Panc1 (cell line): ENCODE results near the gene TANGO2. TPM values are rescaled to one million over a fixed set of nuclear protein-coding genes. Genes with fewer than 3 reads are reported as not detected.

Source experiments
- ATAC-seq: fragments of 200-7000 bp; cut with Tn5 transposase; 2 replicates; pipeline ENCODE4 v1.9.1; 2020; ENCODE audit warnings: mild to moderate bottlenecking, moderate library complexity
- BruUV-seq: library from RNA; stranded (reverse); fragments of 400-500 nt; replicated peaks from 2 replicates; lab custom pipeline; 2021; lab: Mats Ljungman, UMichigan
- CTCF ChIA-PET: fragments of 300-600 bp; sonication (Branson Sonifier 250); formaldehyde crosslinking; loops from one replicate; lab custom pipeline; 2022; ENCODE audit warnings: antibody characterized with exemption; lab: Charles Lee
- POLR2A ChIA-PET: fragments of 300-600 bp; sonication (Branson Sonifier 250); formaldehyde crosslinking; loops from one replicate; lab custom pipeline; 2022; ENCODE audit warnings: antibody characterized with exemption; lab: Charles Lee
- DNase-seq: peaks from one replicate; pipeline ENCODE4 v3.0.0-alpha.2; 2010; ENCODE audit warnings: low read depth, low spot score
- H3K27ac ChIP-seq: 2 replicates; pipeline ENCODE4 v1.5.1; 2011; ENCODE audit warnings: mild to moderate bottlenecking, low read length, inconsistent platforms
- H3K27me3 ChIP-seq: fragments of 200-500 bp; sonication (Bioruptor generic); 2 replicates; pipeline ENCODE4 v1.6.0; 2014; ENCODE audit warnings: low read length, inconsistent platforms; ENCODE audit not compliant: control insufficient read depth, insufficient read depth
- H3K36me3 ChIP-seq: fragments of 200-500 bp; sonication (Bioruptor generic); 2 replicates; pipeline ENCODE4 v1.5.1; 2014; ENCODE audit warnings: inconsistent platforms, mild to moderate bottlenecking, low read length, moderate library complexity; ENCODE audit not compliant: control insufficient read depth, insufficient read depth
- H3K4me1 ChIP-seq: 2 replicates; pipeline ENCODE4 v1.5.1; 2011; ENCODE audit warnings: inconsistent platforms, mild to moderate bottlenecking, low read length, moderate library complexity; ENCODE audit not compliant: control insufficient read depth, insufficient read depth
- H3K4me3 ChIP-seq, 2 experiments: 2 replicates each; pipeline ENCODE4 v1.5.1; 2011 to 2012; ENCODE audit warnings: low read depth in 2 of 2, low read length in 2 of 2, mild to moderate bottlenecking in 2 of 2, inconsistent platforms in 1 of 2, moderate library complexity in 1 of 2
- H3K9me3 ChIP-seq: fragments of 200-500 bp; sonication (Bioruptor generic); 2 replicates; pipeline ENCODE4 v1.5.1; 2014; ENCODE audit warnings: low read depth, mild to moderate bottlenecking, inconsistent platforms, low read length, moderate library complexity; ENCODE audit not compliant: control insufficient read depth, insufficient read depth
- CTCF ChIP-seq: fragments of 450-650 bp; IDR thresholded peaks from 2 replicates; pipeline ENCODE4 v1.5.1; 2017; ENCODE audit warnings: mild to moderate bottlenecking
- POLR2AphosphoS5 ChIP-seq: IDR thresholded peaks from 2 replicates; pipeline ENCODE4 v1.6.1; 2012; ENCODE audit warnings: mild to moderate bottlenecking, low read depth, low read length, moderate library complexity
- REST ChIP-seq, 2 experiments: IDR thresholded peaks; 2 replicates each; pipeline ENCODE4 v1.6.1; 2011 to 2012; ENCODE audit warnings: low read depth in 2 of 2, control low read depth in 1 of 2, low read length in 1 of 2, mild to moderate bottlenecking in 1 of 2, moderate library complexity in 1 of 2; ENCODE audit not compliant: insufficient read depth in 1 of 2
- SIN3A ChIP-seq: IDR thresholded peaks from 2 replicates; pipeline ENCODE4 v1.6.1; 2012; ENCODE audit warnings: low read depth, mild to moderate bottlenecking, low read length, moderate library complexity, borderline replicate concordance; ENCODE audit not compliant: insufficient read depth
- TCF7L2 ChIP-seq: IDR thresholded peaks from 2 replicates; pipeline ENCODE4 v1.6.1; 2011; ENCODE audit warnings: mild to moderate bottlenecking, low read depth, low read length, inconsistent platforms
- in situ Hi-C: cut with HindIII; loops from 2 replicates; pipeline ENCODE4 v1.10.0; 2016; ENCODE audit warnings: low sequenced_read_pairs, low pct_unique_long_range_greater_than_20kb
- intact Hi-C: fragments of 100-400 bp; cut with micrococcal nuclease; formaldehyde crosslinking; loops from one replicate; pipeline ENCODE4 v1.10.0; 2022; ENCODE audit not compliant: unreplicated experiment
- total RNA-seq: library from RNA; stranded (reverse); gene quantifications from one replicate; pipeline ENCODE4 v1.2.1, GENCODE V29; 2021; ENCODE audit not compliant: unreplicated experiment

TANGO2 gene
- total RNA-seq, 1 experiment from 2014 or later = 32.2 TPM

- CTCF ChIA-PET = no interaction called here
- H3K4me3 ChIP-seq = no peak overlapping the region
- BruUV-seq = no TSS peak
- intact Hi-C loops = no loop called here
- H3K27me3 ChIP-seq = no peaks in the 10 kb centered on the region
- no peak for ATAC-seq
- no peaks in the 10 kb centered on the region for H3K36me3 ChIP-seq
- no peak for TF ChIP-seq CTCF
- TF ChIP-seq REST (IDR thresholded peaks at IDR 0.05; ENCODE audit: insufficient read depth in 1 of 2, low read depth in 2 of 2, low read length in 1 of 2) = no peak
- TF ChIP-seq SIN3A = no peak
- TF ChIP-seq POLR2AphosphoS5 = no peak
- TF ChIP-seq TCF7L2 = no peak
- H3K27ac ChIP-seq = no peak overlapping the region
- DNase-seq = no peak
- H3K9me3 ChIP-seq = no peaks in the 10 kb centered on the region
- H3K4me1 ChIP-seq = no peaks in the 10 kb centered on the region
- POLR2A ChIA-PET = no interaction called here
- in situ Hi-C loops = no loop called here
These were observed 31.7 kb downstream of the TANGO2 start for GRCh38 chr22:20052309-20053259.

- in situ Hi-C loops = no loop called here
- POLR2A ChIA-PET = no interaction called here
- intact Hi-C loops = no loop called here
- BruUV-seq = no TSS peak
- H3K27ac ChIP-seq = no peak overlapping the region
- no peaks in the 10 kb centered on the region for H3K4me1 ChIP-seq
- CTCF ChIA-PET = no interaction called here
- no peak overlapping the region for H3K4me3 ChIP-seq
- no peaks in the 10 kb centered on the region for H3K9me3 ChIP-seq
- H3K36me3 ChIP-seq = no peaks in the 10 kb centered on the region
- no peaks in the 10 kb centered on the region for H3K27me3 ChIP-seq
- TF ChIP-seq POLR2AphosphoS5 (no peak), SIN3A (no peak)
- DNase-seq (no peak), ATAC-seq (no peak)
These were observed 32.6 kb downstream of the TANGO2 start for GRCh38 chr22:20053407-20054033.
